Vagina (tissue), 2 donors: ENCODE measurements around the gene ZSCAN9.

Source experiments
- POLR2A ChIP-seq, 2 donors: fragments of 450-650 bp; IDR thresholded peaks; one replicate each; pipeline ENCODE4 v1.6.1; 2017; ENCODE audit warnings: antibody characterized with exemption in 2 of 2, mild to moderate bottlenecking in 2 of 2, moderate library complexity in 2 of 2
- TF ChIP-seq, protein P1 (sequence below), 3 experiments: fragments of 450-650 bp in 2 of 3; fragments of 200-600 bp in 1 of 3; sonication (generic) in 1 of 3; IDR thresholded peaks; one replicate each; pipeline ENCODE4 v1.5.1; 2017 to 2019; ENCODE audit warnings: antibody characterized with exemption in 3 of 3, mild to moderate bottlenecking in 2 of 3, moderate library complexity in 2 of 3

GRCh38 chr6:28176373-28176772 is 48.7 kb upstream of the ZSCAN9 start:
- TF ChIP-seq, protein P1, sequence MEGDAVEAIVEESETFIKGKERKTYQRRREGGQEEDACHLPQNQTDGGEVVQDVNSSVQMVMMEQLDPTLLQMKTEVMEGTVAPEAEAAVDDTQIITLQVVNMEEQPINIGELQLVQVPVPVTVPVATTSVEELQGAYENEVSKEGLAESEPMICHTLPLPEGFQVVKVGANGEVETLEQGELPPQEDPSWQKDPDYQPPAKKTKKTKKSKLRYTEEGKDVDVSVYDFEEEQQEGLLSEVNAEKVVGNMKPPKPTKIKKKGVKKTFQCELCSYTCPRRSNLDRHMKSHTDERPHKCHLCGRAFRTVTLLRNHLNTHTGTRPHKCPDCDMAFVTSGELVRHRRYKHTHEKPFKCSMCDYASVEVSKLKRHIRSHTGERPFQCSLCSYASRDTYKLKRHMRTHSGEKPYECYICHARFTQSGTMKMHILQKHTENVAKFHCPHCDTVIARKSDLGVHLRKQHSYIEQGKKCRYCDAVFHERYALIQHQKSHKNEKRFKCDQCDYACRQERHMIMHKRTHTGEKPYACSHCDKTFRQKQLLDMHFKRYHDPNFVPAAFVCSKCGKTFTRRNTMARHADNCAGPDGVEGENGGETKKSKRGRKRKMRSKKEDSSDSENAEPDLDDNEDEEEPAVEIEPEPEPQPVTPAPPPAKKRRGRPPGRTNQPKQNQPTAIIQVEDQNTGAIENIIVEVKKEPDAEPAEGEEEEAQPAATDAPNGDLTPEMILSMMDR (IDR thresholded peaks at IDR 0.05), result no peak
- no peak for TF ChIP-seq POLR2A (IDR thresholded peaks at IDR 0.05)
